Vagina (tissue), 2 donors: Measurements from ENCODE around the gene CCDC112. TPM values are rescaled to one million over a fixed set of nuclear protein-coding genes. Genes with fewer than 3 reads are reported as not detected.

Experiments used
- DNase-seq, 2 donors: peaks; one replicate each; pipeline ENCODE4 v3.0.0-alpha.2; 2017; ENCODE audit errors: extremely low spot score in 2 of 2
- H3K27ac ChIP-seq: fragments of 200-600 bp; sonication (generic); one replicate; pipeline ENCODE4 v1.5.1; 2019
- H3K27me3 ChIP-seq: fragments of 200-600 bp; sonication (generic); one replicate; pipeline ENCODE4 v1.5.1; 2019
- H3K36me3 ChIP-seq, 2 donors: fragments of 200-600 bp; sonication (generic); one replicate each; pipeline ENCODE4 v1.5.1; 2017 to 2019
- H3K4me1 ChIP-seq: fragments of 200-600 bp; sonication (generic); one replicate; pipeline ENCODE4 v1.5.1; 2019
- H3K4me3 ChIP-seq, 2 donors: fragments of 200-600 bp; sonication (generic); 1 replicate in 1 of 2; 2 replicates in 1 of 2; pipeline ENCODE4 v1.5.1; 2016 to 2019
- H3K9me3 ChIP-seq: fragments of 200-600 bp; sonication (generic); one replicate; pipeline ENCODE4 v1.5.1; 2019
- CTCF ChIP-seq, 3 experiments: fragments of 450-650 bp in 2 of 3; fragments of 200-600 bp in 1 of 3; sonication (generic) in 1 of 3; IDR thresholded peaks; one replicate each; pipeline ENCODE4 v1.5.1; 2017 to 2019; ENCODE audit warnings: antibody characterized with exemption in 3 of 3, mild to moderate bottlenecking in 2 of 3, moderate library complexity in 2 of 3
- POLR2A ChIP-seq, 2 donors: fragments of 450-650 bp; IDR thresholded peaks; one replicate each; pipeline ENCODE4 v1.6.1; 2017; ENCODE audit warnings: antibody characterized with exemption in 2 of 2, mild to moderate bottlenecking in 2 of 2, moderate library complexity in 2 of 2
- POLR2AphosphoS5 ChIP-seq, 2 donors: sonication (generic); formaldehyde crosslinking; IDR thresholded peaks; one replicate each; pipeline ENCODE4 v1.9.0; 2017; ENCODE audit warnings: antibody characterized with exemption in 2 of 2, mild to moderate bottlenecking in 2 of 2, low read depth in 1 of 2; ENCODE audit not compliant: insufficient read depth in 1 of 2
- intact Hi-C: fragments of 100-400 bp; cut with DNase I; formaldehyde crosslinking; loops from one replicate; pipeline ENCODE4 v1.15.1; 2023
- total RNA-seq: library from RNA; depleted of rRNA; stranded (reverse); fragments of >200 nt; gene quantifications from one replicate; pipeline ENCODE4 v1.2.3, GENCODE V29; 2016

CCDC112 gene
- total RNA-seq = 7.9 TPM

GRCh38 chr5:115296124-115297022 is at the start of gene CCDC112:
CCDC112 (minus strand) TSS chr5:115296654; CDS start chr5:115296543, 111 bp downstream.
- intact Hi-C loops = no loop called here
- H3K36me3 ChIP-seq = no peaks in the 10 kb centered on the region
- H3K4me1 ChIP-seq = peaks cover 12% of the 10 kb centered on the region
- TF ChIP-seq POLR2A (IDR thresholded peaks at IDR 0.05) (no peak), POLR2AphosphoS5 (IDR thresholded peaks at IDR 0.05; ENCODE audit: insufficient read depth in 1 of 2, low read depth in 1 of 2) (peak in 1 of 2 donors; percentile 35)
- H3K27ac ChIP-seq = peak within 1 kb of the TSS; percentile 60
- no peaks in the 10 kb centered on the region for H3K27me3 ChIP-seq
- no peak for DNase-seq
- peak within 1 kb of the TSS; percentile 88 to 96 for H3K4me3 ChIP-seq
- no peaks in the 10 kb centered on the region for H3K9me3 ChIP-seq

- TF ChIP-seq POLR2A (IDR thresholded peaks at IDR 0.05) = no peak
- TF ChIP-seq CTCF (IDR thresholded peaks at IDR 0.05) = no peak
- no peak for TF ChIP-seq POLR2AphosphoS5 (IDR thresholded peaks at IDR 0.05; ENCODE audit: insufficient read depth in 1 of 2, low read depth in 1 of 2)
- no peaks in the 10 kb centered on the region for H3K36me3 ChIP-seq
- H3K27me3 ChIP-seq = no peaks in the 10 kb centered on the region
- H3K4me1 ChIP-seq = peaks cover 4% of the 10 kb centered on the region
- H3K27ac ChIP-seq = no peak overlapping the region
- intact Hi-C loops = no loop called here
- DNase-seq = no peak
- no peak overlapping the region for H3K4me3 ChIP-seq
- H3K9me3 ChIP-seq = no peaks in the 10 kb centered on the region
These were observed 48.9 kb upstream of the CCDC112 start for GRCh38 chr5:115345344-115345743.

GRCh38 chr5:115343855-115344254 is 47.4 kb upstream of the CCDC112 start:
- Histone ChIP-seq H3K27ac (no peak overlapping the region), H3K4me3 (no peak overlapping the region), H3K36me3 (no peaks in the 10 kb centered on the region), H3K27me3 (no peaks in the 10 kb centered on the region), H3K4me1 (no peaks in the 10 kb centered on the region), H3K9me3 (no peaks in the 10 kb centered on the region)
- TF ChIP-seq POLR2A (IDR thresholded peaks at IDR 0.05) (no peak), POLR2AphosphoS5 (IDR thresholded peaks at IDR 0.05; ENCODE audit: insufficient read depth in 1 of 2, low read depth in 1 of 2) (no peak), CTCF (IDR thresholded peaks at IDR 0.05) (no peak)
- intact Hi-C loops = no loop called here
- no peak for DNase-seq

DNA sequence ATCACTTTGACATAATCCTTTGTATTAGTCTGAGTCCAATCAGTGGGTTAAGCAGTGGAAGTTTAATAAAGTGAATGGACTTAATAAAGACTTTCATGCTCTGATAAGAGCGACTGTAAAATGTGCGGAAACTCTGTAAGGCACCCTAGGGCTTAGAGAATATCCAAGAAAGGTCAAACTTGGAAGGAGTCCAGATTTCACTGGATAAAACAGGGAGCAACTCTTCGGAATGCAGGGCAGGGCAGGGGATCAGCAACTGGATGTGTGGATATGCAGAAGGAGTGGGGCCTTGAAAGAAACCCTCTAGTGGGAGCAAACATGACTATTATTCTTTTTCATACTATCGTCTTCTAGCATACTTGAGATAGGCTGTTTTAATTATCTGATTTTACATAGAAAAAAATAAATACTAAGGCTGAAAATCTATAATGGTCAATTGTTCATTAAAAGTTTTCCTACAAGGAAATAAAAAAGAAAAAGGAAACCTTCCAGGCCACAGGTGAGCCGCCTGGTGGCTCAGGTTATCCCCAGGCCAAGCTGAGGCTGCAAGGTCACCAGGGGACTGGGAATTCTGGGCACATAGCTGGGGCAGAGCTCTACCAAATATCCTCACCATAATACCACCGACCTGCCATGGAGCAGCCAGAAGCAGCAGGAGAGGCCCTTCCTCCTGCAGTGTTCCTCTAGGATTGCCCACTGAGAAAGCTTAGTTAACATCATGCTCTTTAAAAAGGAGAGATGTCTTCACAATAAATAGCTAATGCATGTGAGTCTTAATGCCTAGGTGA is 46.3 kb upstream of the CCDC112 start:
- Histone ChIP-seq H3K27ac (no peak overlapping the region), H3K4me3 (no peak overlapping the region), H3K36me3 (no peaks in the 10 kb centered on the region), H3K27me3 (no peaks in the 10 kb centered on the region), H3K9me3 (no peaks in the 10 kb centered on the region), H3K4me1 (no peaks in the 10 kb centered on the region)
- no peak for TF ChIP-seq CTCF (IDR thresholded peaks at IDR 0.05)
- no peak for TF ChIP-seq POLR2AphosphoS5 (IDR thresholded peaks at IDR 0.05; ENCODE audit: insufficient read depth in 1 of 2, low read depth in 1 of 2)
- no peak for DNase-seq
- intact Hi-C loops = no loop called here

DNA sequence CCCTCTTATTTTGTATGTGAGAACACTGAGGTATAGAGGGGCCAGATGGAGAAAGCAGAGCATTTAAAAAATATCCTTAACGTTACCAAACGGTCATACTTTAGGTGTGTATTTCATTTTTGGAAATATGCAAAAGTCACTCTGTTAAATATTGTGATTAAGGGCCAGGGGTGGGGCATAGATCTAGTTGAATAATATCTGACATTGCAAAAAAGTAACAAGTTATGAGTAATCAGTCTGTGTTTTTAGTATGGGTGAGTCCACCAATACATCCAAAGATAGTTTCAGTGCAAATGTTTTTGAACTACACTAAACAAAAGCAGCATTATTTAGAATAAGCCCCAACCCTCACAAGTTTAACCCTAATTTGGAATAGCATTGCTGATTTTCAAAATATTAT is 45.3 kb upstream of the CCDC112 start:
- H3K36me3 ChIP-seq = no peaks in the 10 kb centered on the region
- H3K4me3 ChIP-seq = no peak overlapping the region
- H3K9me3 ChIP-seq = no peaks in the 10 kb centered on the region
- no peak for TF ChIP-seq CTCF (IDR thresholded peaks at IDR 0.05)
- no peak for TF ChIP-seq POLR2AphosphoS5 (IDR thresholded peaks at IDR 0.05; ENCODE audit: insufficient read depth in 1 of 2, low read depth in 1 of 2)
- TF ChIP-seq POLR2A (IDR thresholded peaks at IDR 0.05) = no peak
- H3K27ac ChIP-seq = no peak overlapping the region
- no peak for DNase-seq
- intact Hi-C loops = no loop called here
- no peaks in the 10 kb centered on the region for H3K4me1 ChIP-seq
- no peaks in the 10 kb centered on the region for H3K27me3 ChIP-seq
